Brain pericyte (primary cell): ENCODE measurements around the gene TOMM6.

ENCODE experiments used
- DNase-seq: peaks from one replicate; pipeline ENCODE4 v3.0.0-alpha.2; 2012; ENCODE audit warnings: low read depth, low spot score

Gene TOMM6

DNA sequence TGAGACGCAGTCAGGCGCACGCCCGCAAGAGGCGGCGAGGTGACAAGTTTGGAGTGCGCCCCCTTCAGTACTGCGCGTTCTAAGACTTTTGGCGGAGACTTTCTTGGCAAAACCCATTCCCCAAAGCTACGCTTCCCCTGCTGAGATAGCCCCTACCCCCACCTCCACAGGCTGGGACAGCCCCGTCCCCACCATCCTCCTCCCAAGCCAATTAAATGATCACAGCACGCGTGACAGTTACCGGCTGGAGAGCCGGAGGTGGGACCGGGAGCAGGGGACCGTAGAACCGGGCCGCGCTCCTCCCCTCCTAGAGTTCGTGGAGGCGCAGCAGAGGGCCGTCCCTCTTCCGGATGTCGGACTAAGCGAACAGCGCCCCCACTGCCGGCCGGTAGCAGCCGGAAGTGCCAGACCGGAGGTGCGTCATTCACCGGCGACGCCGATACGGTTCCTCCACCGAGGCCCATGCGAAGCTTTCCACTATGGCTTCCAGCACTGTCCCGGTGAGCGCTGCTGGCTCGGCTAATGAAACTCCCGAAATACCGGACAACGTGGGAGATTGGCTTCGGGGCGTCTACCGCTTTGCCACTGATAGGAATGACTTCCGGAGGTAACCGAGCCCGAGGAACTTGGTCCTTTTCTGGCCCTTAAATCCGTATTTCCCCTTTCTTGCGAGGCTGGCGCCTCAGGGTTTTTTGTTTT, at the start of gene TOMM6:
Gene TOMM6 (plus strand): TSS at position 476 of the 699 bp plus-strand sequence. CDS start 4 bp downstream, at position 480.
- peak; percentile 90 for DNase-seq

DNA sequence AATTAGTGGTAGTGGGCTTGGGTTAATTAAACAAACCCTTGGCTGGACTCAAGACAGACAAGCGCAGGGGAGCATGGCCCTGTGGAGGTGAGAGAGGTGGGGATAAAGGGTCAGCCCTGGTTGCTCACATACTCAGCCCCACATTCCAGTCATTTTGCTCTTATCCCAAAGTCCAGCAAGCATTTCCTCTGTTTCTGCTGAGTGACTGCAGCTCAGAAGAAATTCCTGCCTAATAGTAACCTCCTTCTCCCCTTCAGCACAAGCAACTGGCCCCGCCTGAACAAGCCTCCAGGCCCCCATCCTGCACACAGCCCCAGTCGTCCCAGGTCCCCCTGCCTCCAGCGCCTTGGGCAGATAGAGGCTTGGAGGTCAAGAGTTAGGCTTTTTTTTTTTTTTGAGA, 48.5 kb upstream of the TOMM6 start:
- no peak for DNase-seq

DNA sequence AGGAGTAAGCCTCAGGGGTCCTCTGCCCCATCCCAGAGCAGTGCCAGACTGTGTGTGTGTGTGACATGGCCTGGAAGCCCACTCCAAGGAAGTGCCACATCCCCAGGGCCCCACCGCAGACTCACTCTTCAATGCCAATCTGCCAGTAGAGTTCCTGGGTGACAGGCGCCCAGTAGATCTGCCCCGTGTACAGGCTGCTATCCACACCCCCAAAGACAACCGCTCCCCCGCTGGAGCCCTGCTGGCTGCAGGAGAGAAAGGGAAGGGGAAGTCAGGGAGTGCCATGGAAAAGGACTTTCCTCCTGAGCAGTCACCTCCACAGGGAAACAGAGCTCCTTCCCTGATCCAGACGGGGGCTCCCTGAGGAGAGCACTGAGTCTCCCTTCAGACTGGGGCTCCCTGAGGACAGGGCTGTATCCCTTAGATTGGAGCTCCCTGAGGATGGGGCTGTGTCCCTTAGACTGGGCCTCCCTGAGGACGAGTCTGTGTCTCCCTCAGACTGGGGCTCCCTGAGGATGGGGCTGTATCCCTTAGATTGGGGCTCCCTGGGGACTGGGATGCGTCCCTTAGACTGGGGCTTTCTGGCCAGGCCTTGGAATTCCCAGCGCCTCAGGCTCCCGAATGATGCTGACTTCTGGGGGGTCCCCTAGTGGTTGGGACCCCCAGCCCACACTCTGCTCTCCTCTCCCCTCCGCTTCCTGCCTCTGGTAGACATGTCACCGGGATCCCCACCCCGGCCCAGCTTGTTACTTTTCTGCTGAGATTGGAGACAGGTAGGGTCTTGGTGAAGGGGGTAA, 46.9 kb upstream of the TOMM6 start:
- DNase-seq = no peak

DNA sequence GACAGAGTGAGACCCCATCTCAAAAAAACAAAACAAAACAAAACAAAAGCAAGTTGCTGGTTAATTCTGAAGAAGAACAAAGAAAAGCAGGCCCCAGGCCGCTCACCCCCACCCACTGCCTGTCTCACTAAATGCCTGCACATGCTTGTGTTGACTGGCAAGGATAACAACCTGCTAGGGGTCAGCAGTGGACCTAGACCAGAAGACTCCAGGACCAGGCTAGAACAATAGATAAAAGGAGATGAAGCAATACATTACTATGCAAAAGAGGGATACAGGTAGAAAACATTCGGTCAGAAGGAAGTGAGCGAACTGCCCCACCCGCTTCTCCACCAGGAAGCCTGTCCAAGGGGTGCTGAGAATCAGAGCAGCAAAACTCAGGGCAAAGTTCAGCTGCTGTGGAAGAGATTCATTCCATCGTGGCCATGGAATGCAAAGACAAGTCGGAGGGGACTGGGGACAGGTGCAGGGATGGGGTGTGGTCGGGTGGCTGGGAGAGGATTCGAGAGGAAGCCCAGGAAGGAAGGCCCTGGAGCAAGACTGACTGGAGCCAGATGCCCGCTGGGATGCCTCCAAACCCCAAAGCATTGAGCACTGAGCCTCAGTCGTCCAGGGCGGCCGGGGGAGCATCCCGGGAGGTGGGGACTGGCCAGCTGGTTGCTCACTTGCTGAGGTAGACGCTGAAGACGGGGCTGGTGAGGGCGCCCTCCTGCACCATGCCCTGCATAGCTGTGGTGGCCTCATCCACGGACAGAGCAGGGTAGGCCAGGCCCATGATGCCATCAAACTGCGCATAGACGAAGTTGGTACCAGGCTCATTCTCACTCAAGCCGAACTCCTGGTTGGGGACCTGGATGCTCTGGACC, 45.6 kb upstream of the TOMM6 start:
- no peak for DNase-seq

DNA sequence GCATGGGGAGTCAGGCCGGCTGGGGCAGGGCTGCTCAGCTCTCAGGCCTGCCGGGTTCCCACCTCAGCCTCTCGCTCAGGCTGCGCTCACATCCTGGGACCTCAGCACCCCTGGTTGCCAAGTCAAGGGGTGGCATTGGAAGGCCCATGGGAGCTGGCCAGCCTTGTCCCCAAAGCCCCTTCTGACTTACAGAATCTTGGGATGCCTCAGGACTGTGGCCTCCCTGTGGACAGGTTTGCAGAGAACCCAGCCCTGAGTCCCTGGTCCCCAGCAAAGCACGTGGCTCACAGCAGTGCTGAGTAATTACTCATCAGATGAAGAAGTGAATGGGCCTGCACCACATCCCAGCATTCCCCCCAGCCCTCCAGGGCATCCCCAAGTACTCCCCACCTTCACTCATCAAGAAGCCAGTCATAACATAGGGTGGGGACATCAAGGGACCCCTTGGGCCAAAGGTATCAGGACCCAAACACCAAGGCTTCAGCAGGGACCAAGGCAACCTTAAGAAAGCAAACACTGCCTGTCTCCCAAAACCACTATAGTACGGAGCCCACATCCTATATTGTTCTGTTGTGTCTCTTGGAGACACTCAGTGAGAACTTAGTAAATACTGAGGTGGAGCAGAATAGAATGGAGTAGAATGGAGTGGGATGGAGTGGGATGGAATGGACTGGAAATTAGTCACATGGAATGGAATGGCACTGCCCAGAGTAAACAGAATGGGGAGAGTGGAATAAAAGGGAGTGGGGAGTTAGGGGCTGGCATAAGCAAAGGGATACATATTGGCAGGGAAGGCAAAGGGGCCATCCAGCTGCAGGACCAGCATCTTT, 43.9 kb upstream of the TOMM6 start:
- DNase-seq = no peak

DNA sequence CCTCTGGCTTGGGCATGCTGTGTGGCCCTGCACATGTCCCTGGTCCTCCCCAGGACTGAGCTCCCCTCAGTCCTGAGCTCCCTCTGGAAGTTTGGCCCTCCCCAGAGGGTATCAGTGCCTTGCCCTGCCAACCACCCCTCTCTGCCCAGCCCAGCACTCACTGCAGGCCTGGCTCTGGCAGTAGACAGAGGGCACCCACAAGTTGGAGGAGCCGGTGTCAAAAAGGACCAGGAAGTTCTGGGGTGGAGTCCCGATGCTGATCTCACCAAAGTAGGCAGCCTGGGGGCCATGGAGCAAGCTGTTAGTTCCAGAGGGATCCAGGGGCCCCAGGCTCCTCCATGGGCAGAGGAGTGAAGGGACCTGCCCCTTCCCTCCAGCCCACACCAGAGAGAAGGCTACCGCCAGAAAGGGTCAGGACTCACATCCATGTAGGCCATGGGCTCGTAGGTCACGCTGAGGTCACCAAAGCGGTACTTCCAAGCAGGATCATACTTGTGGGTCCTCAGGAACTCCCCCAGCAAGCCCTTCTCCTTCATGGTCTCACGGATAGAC, 43.2 kb upstream of the TOMM6 start:
- DNase-seq = no peak

DNA sequence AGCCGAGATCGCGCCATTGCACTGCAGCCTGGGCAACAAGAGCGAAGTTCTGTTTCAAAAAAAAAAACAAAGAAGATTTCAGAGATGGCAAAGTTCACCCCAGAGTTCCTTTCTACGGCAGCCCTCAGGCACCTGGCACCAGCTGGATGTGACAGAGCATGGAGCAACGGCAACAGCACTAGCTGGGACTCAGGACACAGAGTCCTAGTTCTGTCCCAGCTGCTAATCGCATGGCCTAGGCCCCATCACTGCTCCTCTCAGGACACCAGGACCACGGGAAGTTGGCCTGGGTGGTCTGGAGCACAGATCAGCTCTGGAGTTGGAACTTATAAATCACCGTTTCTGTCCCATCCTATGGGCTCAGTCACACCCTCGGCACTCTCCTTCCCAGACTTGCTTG, 41.4 kb upstream of the TOMM6 start:
- no peak for DNase-seq

DNA sequence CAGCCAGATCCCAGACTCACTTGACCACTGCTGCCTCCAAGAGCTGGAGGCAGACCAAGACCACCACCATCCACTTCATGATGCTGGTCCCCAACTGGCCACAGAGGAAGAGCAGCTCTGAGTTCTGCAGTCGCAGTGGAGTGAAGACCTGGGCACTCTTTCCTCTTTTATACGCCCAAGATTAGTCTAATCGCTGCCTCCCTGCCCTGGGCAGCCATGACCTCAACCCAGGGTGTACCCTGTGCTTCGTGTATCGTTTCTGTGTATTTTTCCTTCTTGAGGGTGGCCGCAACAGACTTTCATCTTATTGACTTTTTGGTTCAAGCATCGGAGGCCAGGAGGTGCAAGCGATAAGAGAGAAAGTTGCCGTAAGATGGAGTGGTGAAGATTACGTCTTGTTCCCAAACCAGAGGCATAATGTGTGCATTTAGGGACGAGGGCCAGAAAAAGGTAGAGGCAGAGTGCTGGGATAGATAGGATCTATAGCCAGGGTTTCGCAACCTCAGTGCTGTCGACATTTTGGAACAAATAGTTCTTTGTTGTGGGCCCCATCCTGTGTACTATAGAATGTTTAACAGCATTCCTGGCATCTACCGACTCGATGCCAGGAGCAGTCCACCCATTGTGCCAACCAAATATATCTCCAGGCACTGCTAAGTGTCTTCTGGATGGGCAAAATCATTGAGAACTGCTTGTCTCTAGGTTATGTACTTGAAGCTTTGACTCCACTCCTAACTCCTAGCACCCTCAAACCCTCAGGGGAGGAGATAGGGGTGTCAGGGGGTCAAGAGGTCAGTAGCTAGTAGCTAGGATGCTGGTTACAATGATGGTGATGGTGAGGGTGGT, 40.0 kb upstream of the TOMM6 start, which contains the start of gene PGC:
Gene PGC (minus strand): TSS at position 142 of the 846 bp plus-strand sequence. CDS start 63 bp downstream, at position 79.
- no peak for DNase-seq

DNA sequence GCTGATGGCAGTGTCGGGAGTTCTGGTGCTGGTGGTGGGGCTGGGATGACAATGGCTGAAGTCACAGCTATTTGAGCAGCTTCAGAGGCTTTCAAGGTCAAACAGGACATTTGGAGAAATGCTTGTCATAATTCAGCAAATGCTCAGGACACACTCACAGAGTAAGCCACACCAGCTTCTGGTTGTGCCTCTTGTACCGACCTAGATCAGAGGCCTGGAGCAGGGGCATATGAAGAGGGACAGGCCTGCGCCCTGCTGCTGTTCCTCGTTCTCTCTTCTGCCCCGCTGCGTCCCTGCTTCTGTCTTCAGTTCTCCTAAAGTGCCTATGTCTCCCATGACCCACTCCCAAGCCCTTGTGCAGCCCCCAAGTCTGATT, 39.4 kb upstream of the TOMM6 start:
- DNase-seq = no peak

DNA sequence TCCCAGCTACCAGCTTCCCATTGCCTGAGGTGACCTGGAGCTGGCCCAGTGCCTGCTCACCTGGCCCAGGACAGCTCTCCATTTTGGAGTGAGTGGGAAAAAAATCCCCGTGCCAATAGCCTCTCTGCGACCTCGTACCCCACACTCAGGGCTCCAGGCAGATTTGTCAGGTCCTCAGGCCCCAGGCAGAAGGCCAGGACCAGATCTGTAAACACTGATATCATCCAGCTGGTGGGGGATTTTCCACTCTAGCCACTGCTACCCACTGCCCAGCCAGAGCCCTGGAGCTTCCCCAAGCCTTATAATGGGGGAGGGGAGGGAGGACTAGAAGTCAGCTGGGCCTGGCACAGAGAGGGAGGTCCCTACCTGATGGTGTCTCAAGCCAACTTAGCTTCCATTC, 39.0 kb upstream of the TOMM6 start:
- DNase-seq = no peak

DNA sequence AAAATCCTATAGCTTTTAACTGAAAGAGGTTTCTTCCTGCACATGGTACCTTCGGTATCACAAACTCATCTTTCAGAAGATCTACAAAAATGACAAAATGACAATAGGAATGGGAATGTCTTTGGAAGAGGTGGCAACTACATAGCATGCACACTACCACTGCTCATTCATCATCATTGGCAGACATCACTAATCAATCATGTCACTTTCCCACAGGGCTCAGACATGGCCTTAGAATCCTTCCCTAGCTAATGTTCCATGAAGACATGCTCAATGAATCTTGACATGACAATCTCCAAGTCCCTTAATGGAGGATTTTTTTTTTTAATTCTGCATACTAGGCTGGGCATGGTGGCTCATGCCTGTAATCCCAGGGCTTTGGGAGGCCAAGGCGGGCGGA, 37.1 kb upstream of the TOMM6 start:
- DNase-seq = no peak

DNA sequence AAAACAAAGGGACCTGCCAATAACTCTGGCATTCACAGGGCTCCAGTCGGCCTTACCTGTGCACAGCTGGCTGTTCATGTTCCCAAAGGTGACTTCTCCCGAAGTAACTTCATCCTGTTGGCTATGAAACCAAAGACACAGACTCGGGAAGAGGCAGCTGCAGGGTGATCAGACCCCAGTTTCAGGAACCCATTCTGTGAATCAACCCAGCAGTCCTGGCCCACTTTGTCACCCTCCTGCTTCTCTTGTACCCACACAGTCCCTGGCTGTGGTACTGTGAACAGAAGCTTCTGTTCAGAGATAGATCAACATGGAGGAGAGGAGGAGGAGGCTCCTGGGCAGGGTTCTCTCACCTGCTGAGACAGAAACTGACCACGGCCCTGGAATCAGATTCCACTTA, 31.6 kb upstream of the TOMM6 start:
- DNase-seq = no peak

DNA sequence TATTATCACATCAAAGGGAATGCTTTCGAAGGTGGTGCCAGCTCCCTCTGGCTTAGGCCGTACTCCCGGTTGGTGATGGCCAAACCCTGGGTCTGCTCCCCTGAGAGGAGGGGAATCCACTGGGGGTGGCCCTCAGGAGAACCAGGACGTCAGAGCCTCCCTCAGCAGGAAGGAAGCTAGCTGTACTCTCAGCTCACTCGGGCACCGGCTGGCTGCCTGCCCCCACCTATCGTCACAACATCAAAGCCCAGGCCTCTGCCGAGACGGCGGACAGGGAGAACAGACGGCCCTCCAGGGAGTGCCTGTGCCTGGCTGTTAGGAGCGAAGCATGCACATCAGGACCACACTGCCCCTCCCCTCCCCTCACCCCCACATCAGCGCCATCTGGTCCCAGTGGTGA, 31.1 kb upstream of the TOMM6 start:
- DNase-seq = no peak

DNA sequence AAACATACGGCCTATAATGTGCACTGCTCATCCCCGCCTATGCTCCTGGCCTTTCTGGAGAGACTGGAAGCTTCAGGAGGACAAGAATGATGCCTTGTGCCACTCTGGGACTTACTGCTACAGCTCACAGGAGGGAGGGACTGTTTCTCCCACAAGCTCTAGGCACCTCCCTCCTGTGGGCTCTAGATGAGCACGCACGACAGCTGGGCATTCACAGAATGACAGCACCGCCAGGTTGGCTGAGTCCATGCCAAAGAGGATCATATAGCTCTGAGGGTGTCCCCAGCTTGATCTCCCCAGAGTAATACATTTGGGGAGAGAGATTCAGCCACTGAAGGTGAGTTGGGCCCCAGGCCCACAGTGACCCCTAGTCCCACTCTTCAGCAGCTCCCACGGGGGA, 30.2 kb upstream of the TOMM6 start:
- no peak for DNase-seq

DNA sequence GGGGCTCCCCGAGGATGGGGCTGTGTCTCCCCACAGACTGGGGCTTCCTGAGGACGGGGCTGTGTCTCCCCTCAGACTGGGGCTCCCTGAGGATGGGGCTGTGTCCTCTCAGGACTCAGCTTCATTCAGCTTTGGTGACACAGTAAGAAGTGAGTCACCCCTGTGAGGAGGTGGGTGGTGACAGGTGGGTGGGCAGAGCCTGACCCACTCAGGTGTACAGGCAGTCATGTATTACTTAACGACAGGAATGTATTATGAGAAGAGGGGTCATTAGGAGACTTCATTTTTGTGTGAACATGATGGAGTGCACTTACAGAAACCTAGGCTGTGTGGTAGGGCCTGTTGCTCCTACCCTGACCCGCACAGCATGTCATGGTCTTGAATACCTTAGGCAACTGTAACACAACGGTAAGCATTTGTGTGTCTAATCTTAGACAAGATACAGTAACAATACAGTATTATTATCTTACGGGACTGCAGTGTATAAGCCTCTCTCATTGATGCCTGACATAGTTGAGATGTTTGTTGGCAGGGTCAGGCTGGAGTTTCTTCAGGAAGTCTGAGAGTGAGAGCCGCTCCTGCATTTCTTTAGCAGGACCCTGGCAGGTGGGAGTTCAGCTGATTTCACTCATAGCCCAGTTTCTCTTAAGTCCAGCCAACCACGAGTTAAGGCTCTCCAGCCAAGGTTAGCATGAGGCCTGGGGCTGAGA, 29.4 kb upstream of the TOMM6 start:
- no peak for DNase-seq

DNA sequence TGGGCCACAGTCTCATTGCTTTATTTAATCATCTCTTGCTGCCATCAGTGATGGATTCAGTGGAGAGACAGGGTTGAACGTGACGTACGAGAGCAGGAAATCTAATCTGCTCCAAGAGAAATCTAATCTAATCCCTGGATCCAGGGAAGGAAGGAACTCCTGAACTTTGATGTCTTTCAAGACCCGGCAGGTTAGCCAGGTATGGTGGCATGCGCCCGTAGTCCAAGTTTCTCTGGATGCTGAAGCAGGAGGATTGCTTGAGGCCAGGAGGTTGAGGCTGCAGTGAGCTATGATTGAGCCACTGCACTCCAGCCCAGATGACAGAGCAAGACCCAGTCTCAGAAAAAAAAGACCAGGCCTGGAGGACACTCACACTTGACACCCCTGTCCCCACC, 28.9 kb upstream of the TOMM6 start:
- DNase-seq = no peak

DNA sequence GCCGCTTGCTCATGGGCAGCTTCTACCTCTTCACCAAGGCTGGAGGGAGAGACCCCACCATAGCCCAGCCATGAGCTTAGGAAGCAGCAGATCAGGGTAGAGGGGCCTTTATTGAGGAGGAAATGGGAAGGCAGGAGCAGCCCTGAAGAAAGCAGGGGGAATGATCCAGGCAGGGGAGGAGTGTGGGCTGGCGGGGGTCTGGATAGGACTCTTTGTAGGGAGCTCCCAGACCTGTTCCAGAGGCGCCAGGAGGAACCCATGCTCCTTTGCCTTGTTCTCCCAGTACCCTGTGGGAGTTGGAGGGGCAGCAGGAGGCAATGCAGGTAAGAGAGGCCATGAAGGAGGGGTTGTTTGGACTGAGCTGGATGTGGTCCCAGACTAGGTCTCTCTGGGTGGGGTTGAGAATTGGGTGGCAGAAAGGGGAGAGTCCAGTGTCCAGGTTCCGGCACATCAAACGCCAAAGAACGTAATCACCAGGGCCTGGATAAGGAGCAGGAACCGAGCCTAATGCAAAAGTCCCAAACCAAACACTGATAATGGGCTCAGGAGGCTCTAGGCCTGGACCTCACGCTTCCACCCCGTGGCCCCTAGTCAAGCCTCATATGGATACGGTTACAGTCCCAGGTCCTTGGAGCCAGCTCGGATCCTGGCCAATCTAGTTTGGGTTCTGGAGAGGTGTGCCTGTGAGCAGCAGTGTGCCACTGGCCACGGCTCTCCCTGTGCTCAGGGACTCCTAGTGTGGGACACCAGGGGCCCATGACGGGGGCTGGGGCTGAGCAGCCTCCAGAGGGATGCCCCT, 28.2 kb upstream of the TOMM6 start:
- no peak for DNase-seq

DNA sequence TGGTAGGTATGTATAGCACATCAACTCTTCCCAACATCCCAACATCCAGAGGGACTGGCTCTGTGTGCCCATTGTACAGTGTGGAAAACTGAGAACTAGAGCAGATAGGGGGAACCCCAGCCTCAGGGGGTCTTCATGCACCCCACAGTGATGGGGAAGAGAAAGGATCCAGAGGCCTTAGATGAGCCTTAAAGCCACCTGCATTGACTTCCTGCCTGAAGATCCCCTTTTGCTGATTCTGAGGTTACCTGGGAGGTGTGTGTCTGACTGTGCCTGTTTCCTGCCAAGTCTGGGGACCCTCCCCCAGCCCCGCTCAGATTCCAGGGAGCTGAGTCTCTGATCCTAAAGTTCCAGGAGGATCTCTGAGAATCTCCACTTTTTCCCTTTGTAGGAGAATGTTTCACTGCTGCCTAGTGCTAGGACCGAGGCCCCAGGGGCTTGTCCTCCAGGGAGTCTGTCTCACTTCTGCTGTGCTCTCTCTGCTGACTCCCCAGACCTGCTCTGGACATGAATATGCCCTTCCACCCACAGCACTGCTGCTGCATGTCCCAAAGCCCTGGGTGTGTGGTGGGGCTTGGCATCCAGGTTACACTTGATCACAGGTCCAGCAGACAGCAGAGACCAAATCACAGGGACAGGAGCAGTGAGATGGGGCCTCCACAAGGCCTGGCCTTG, 27.5 kb upstream of the TOMM6 start:
- DNase-seq = no peak
